GM10266 (cell line): ENCODE data around the gene PKD1L1.

ENCODE experiments used
- DNase-seq: peaks from one replicate; pipeline ENCODE4 v3.0.0; 2012; ENCODE audit errors: extremely low spot score
- CTCF ChIP-seq: IDR thresholded peaks from 2 replicates; pipeline ENCODE4 v1.5.1; 2012; ENCODE audit warnings: mild to moderate bottlenecking, low read depth; ENCODE audit not compliant: control insufficient read depth, insufficient read depth; ENCODE audit errors: missing control alignments

PKD1L1 gene

GRCh38 chr7:47739301-47739875 lies 208.9 kb downstream of the PKD1L1 start:
- no peak for TF ChIP-seq CTCF
- DNase-seq, result no peak

- peak; percentile 27 for DNase-seq
- TF ChIP-seq CTCF, result no peak
Observed at GRCh38 chr7:47738563-47739166, 209.6 kb downstream of the PKD1L1 start.

GRCh38 chr7:47737601-47738000 lies 210.7 kb downstream of the PKD1L1 start:
- DNase-seq, result no peak
- no peak for TF ChIP-seq CTCF

GRCh38 chr7:47735431-47736345 lies 212.6 kb downstream of the PKD1L1 start:
- no peak for TF ChIP-seq CTCF
- no peak for DNase-seq

- TF ChIP-seq CTCF, result no peak
- DNase-seq, result no peak
Observed at GRCh38 chr7:47734949-47735291, 213.3 kb downstream of the PKD1L1 start.

GRCh38 chr7:47734287-47734948 lies 213.8 kb downstream of the PKD1L1 start:
- DNase-seq, result no peak
- no peak for TF ChIP-seq CTCF
